Liver (tissue), 9 donors: ENCODE data around the gene ANKRD1. TPM values are rescaled to one million over a fixed set of nuclear protein-coding genes. Genes with fewer than 3 reads are reported as not detected.

Experiments used
- DNase-seq: peaks from one replicate; pipeline ENCODE4 v3.0.0-alpha.2; 2017; ENCODE audit warnings: low spot score
- H3K27ac ChIP-seq, 2 donors: one replicate each; pipeline ENCODE4 v1.7.0; 2013; ENCODE audit warnings: inconsistent platforms in 2 of 2, low read length in 2 of 2, control low read depth in 1 of 2, low read depth in 1 of 2, mild to moderate bottlenecking in 1 of 2
- H3K27me3 ChIP-seq, 4 donors: one replicate each; pipeline versions ENCODE4 v1.6.1 to v1.7.0; 2013; ENCODE audit warnings: low read length in 3 of 4, inconsistent platforms in 1 of 4, mild to moderate bottlenecking in 1 of 4, moderate library complexity in 1 of 4; ENCODE audit not compliant: control insufficient read depth in 4 of 4, insufficient read depth in 4 of 4
- H3K36me3 ChIP-seq, 4 donors: one replicate each; pipeline versions ENCODE4 v1.6.1 to v1.7.0; 2013; ENCODE audit warnings: low read length in 3 of 4, mild to moderate bottlenecking in 3 of 4, low read depth in 1 of 4, moderate library complexity in 1 of 4; ENCODE audit not compliant: control insufficient read depth in 4 of 4, insufficient read depth in 3 of 4
- H3K4me1 ChIP-seq, 4 donors: one replicate each; pipeline versions ENCODE4 v1.6.1 to v1.7.0; 2013; ENCODE audit warnings: low read length in 3 of 4, mild to moderate bottlenecking in 3 of 4, moderate library complexity in 1 of 4; ENCODE audit not compliant: control insufficient read depth in 4 of 4, insufficient read depth in 4 of 4
- H3K4me3 ChIP-seq, 3 donors: one replicate each; pipeline versions ENCODE4 v1.6.1 to v1.7.0; 2013; ENCODE audit warnings: low read length in 3 of 3, control low read depth in 1 of 3, low read depth in 1 of 3, mild to moderate bottlenecking in 1 of 3
- H3K9ac ChIP-seq, 2 donors: one replicate each; pipeline ENCODE4 v1.7.0; 2013; ENCODE audit warnings: low read length in 2 of 2, mild to moderate bottlenecking in 2 of 2, moderate library complexity in 2 of 2, control low read depth in 1 of 2, low read depth in 1 of 2
- H3K9me3 ChIP-seq, 4 donors: one replicate each; pipeline versions ENCODE4 v1.6.1 to v1.7.0; 2013; ENCODE audit warnings: low read length in 3 of 4; ENCODE audit not compliant: control insufficient read depth in 4 of 4
- EGR1 ChIP-seq, 2 donors: IDR thresholded peaks; 2 replicates each; pipeline ENCODE4 v1.6.1; 2016 to 2018; ENCODE audit warnings: antibody characterized with exemption in 2 of 2, low read depth in 2 of 2
- FOXA1 ChIP-seq: IDR thresholded peaks from 2 replicates; pipeline ENCODE4 v1.6.1; 2016; ENCODE audit warnings: antibody characterized with exemption
- FOXA2 ChIP-seq: IDR thresholded peaks from 2 replicates; pipeline ENCODE4 v1.6.1; 2016; ENCODE audit warnings: antibody characterized with exemption
- GABPA ChIP-seq, 2 donors: IDR thresholded peaks in 1 of 2; conservative IDR thresholded peaks in 1 of 2; 2 replicates each; pipeline ENCODE4 v1.6.1; 2016; ENCODE audit warnings: antibody characterized with exemption in 2 of 2, mild to moderate bottlenecking in 1 of 2, moderate library complexity in 1 of 2
- HNF4A ChIP-seq, 2 donors: conservative IDR thresholded peaks; 2 replicates each; pipeline ENCODE4 v1.6.1; 2016; ENCODE audit warnings: antibody characterized with exemption in 2 of 2, mild to moderate bottlenecking in 2 of 2
- HNF4G ChIP-seq: IDR thresholded peaks from 2 replicates; pipeline ENCODE4 v1.6.1; 2016; ENCODE audit warnings: antibody characterized with exemption
- JUND ChIP-seq, 2 donors: IDR thresholded peaks; 2 replicates each; pipeline ENCODE4 v1.6.1; 2016; ENCODE audit warnings: antibody characterized with exemption in 2 of 2
- NR2F2 ChIP-seq: IDR thresholded peaks from 2 replicates; pipeline ENCODE4 v1.6.1; 2016; ENCODE audit warnings: antibody characterized with exemption
- RAD21 ChIP-seq, 2 donors: IDR thresholded peaks; 2 replicates each; pipeline ENCODE4 v1.6.1; 2016; ENCODE audit warnings: antibody characterized with exemption in 2 of 2, mild to moderate bottlenecking in 2 of 2
- RXRA ChIP-seq, 2 donors: IDR thresholded peaks; 2 replicates each; pipeline ENCODE4 v1.6.1; 2017 to 2018; ENCODE audit warnings: antibody characterized with exemption in 2 of 2, mild to moderate bottlenecking in 1 of 2
- SP1 ChIP-seq: IDR thresholded peaks from 2 replicates; pipeline ENCODE4 v1.6.1; 2018; ENCODE audit warnings: antibody characterized with exemption, mild to moderate bottlenecking
- TAF1 ChIP-seq: conservative IDR thresholded peaks from 2 replicates; pipeline ENCODE4 v1.6.1; 2016; ENCODE audit warnings: antibody characterized with exemption, mild to moderate bottlenecking
- YY1 ChIP-seq: IDR thresholded peaks from 2 replicates; pipeline ENCODE4 v1.6.1; 2016; ENCODE audit warnings: antibody characterized with exemption, mild to moderate bottlenecking
- WGBS: extraction: QIAGEN DNeasy Blood & Tissue Kit; methylation state at CpG from one replicate; pipeline ENCODE4 v1.1.7; 2013; 5-methylcytosine and 5-hydroxymethylcytosine counted together
- polyA plus RNA-seq, 2 donors: library from polyadenylated mRNA; stranded (reverse) in 1 of 2; unstranded in 1 of 2; fragments of 200-250 nt in 1 of 2; fragments of >200 nt in 1 of 2; fragmentation: Nextera tagmentation in 1 of 2; extraction: Ambion mirVana in 1 of 2; gene quantifications; one replicate each; pipeline versions ENCODE4 v1.2.1 to v1.2.3, GENCODE V29; 2013 to 2015
- total RNA-seq, 2 donors: library from RNA; depleted of rRNA; stranded (reverse); fragments of >200 nt; gene quantifications; one replicate each; pipeline ENCODE4 v1.2.3, GENCODE V29; 2014
- TF ChIP-seq, protein P1 (sequence below): IDR thresholded peaks from 2 replicates; pipeline ENCODE4 v1.6.1; 2016; ENCODE audit warnings: antibody characterized with exemption
- TF ChIP-seq, protein P2 (sequence below): IDR thresholded peaks from 2 replicates; pipeline ENCODE4 v1.6.1; 2016; ENCODE audit warnings: antibody characterized with exemption
- TF ChIP-seq, protein P3 (sequence below): fragments of 150-350 bp; IDR thresholded peaks from 2 replicates; pipeline ENCODE4 v1.5.1; 2017; ENCODE audit warnings: improper control_type of control experiment, low read depth, low read length; ENCODE audit not compliant: missing input control
- TF ChIP-seq, protein P4 (sequence below): IDR thresholded peaks from 2 replicates; pipeline ENCODE4 v1.6.1; 2016; ENCODE audit warnings: antibody characterized with exemption
- TF ChIP-seq, protein P5 (sequence below): IDR thresholded peaks from 2 replicates; pipeline ENCODE4 v1.6.1; 2016; ENCODE audit warnings: antibody characterized with exemption, mild to moderate bottlenecking
- donor health status: healthy.
- donor health status: healthy.
- donor health status: healthy.
- donor health status: healthy.
- donor health status: healthy.

ANKRD1 gene
- total and polyA plus RNA-seq, 4 donors: 0.16 to 0.25 TPM; not detected in 2

DNA sequence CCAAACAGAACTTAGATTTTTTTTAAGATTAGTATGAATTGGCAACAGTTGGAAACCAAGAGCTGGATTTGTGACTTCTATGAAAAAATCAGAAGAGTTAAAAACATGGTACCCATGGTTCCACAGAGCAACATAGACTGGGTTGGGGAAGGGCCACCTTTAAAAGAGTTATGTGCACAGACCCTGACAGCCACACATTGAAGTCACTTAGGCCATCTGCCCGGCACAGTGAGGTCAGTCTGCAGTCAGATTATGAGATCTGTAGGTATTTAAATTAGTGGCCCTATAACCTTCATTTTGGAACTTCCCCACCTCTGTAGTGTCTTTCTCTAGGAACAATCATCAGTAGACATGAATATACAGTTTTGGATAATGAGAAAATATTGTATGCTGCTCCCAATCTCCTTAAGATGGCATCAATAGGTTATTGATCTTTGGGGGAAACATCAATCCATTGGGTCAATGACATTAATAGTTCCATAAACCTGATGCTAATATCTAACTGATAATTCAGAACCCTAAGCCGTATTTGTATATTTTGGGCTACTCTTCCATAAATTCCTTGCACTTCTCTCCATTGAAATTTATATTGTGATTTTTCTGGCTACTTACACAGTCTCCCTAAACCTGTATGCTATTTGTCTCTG, 7.0 kb downstream of the ANKRD1 start:
- Histone ChIP-seq H3K36me3 (no peaks in the 10 kb centered on the region), H3K9ac (no peak overlapping the region), H3K4me1 (peaks cover 0 to 3% (median 0%) of the 10 kb centered on the region in 4 donors), H3K9me3 (no peaks in the 10 kb centered on the region), H3K27ac (no peak overlapping the region), H3K4me3 (no peak overlapping the region), H3K27me3 (peaks cover 0 to 4% (median 0%) of the 10 kb centered on the region in 4 donors)
- TF ChIP-seq NR2F2 (no peak), SP1 (no peak), JUND (IDR thresholded peaks at IDR 0.05) (no peak)
- TF ChIP-seq, protein P1, sequence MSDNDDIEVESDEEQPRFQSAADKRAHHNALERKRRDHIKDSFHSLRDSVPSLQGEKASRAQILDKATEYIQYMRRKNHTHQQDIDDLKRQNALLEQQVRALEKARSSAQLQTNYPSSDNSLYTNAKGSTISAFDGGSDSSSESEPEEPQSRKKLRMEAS: no peak
- WGBS: 93% methylated on average over 2 of the region's 2 CpGs
- DNase-seq: no peak

DNA sequence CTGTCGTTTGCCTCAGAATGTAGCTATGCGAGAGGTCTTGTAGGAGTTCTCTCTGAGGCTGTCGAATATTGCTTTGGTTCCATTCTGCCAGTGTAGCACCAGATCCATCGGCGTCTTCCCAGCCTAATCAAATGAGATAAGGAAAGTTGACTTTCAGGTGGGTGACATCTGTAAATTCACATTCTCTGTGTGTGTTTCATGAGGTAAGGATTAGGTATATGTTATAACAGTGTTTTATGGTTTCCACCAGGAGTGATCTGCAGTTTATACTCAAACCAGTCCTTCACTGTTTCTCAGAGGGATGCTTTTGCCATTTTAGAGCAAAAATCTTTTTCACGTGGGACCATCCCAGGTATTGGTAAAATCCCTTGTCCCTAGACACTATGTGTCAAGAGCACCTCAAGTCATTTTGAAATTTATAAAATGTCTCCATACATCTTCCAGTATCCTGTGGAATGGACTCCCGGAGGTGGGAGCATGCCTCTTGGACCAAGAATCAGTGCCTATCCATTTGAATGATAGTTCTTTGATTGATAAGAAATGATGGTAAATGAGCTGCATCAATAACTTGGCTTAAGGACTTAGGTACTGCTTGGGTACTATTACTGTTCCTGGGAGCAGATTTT, 7.9 kb downstream of the ANKRD1 start:
- H3K9ac ChIP-seq: no peak overlapping the region
- H3K4me3 ChIP-seq: no peak overlapping the region
- no peak overlapping the region for H3K27ac ChIP-seq
- no peaks in the 10 kb centered on the region for H3K9me3 ChIP-seq
- peaks cover 0 to 3% (median 0%) of the 10 kb centered on the region in 4 donors for H3K4me1 ChIP-seq
- no peaks in the 10 kb centered on the region for H3K36me3 ChIP-seq
- WGBS: 92% methylated on average over 7 of the region's 7 CpGs
- H3K27me3 ChIP-seq: peaks cover 0 to 4% (median 0%) of the 10 kb centered on the region in 4 donors
- no peak for DNase-seq
- TF ChIP-seq GABPA (IDR thresholded peaks at IDR 0.05 in 1 of 2, conservative IDR thresholded peaks at IDR 0.05 in 1 of 2): no peak
- TF ChIP-seq, protein P2, sequence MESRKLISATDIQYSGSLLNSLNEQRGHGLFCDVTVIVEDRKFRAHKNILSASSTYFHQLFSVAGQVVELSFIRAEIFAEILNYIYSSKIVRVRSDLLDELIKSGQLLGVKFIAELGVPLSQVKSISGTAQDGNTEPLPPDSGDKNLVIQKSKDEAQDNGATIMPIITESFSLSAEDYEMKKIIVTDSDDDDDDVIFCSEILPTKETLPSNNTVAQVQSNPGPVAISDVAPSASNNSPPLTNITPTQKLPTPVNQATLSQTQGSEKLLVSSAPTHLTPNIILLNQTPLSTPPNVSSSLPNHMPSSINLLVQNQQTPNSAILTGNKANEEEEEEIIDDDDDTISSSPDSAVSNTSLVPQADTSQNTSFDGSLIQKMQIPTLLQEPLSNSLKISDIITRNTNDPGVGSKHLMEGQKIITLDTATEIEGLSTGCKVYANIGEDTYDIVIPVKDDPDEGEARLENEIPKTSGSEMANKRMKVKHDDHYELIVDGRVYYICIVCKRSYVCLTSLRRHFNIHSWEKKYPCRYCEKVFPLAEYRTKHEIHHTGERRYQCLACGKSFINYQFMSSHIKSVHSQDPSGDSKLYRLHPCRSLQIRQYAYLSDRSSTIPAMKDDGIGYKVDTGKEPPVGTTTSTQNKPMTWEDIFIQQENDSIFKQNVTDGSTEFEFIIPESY: no peak
- no peak for TF ChIP-seq HNF4A (conservative IDR thresholded peaks at IDR 0.05)
- TF ChIP-seq, protein P3, sequence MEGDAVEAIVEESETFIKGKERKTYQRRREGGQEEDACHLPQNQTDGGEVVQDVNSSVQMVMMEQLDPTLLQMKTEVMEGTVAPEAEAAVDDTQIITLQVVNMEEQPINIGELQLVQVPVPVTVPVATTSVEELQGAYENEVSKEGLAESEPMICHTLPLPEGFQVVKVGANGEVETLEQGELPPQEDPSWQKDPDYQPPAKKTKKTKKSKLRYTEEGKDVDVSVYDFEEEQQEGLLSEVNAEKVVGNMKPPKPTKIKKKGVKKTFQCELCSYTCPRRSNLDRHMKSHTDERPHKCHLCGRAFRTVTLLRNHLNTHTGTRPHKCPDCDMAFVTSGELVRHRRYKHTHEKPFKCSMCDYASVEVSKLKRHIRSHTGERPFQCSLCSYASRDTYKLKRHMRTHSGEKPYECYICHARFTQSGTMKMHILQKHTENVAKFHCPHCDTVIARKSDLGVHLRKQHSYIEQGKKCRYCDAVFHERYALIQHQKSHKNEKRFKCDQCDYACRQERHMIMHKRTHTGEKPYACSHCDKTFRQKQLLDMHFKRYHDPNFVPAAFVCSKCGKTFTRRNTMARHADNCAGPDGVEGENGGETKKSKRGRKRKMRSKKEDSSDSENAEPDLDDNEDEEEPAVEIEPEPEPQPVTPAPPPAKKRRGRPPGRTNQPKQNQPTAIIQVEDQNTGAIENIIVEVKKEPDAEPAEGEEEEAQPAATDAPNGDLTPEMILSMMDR: no peak
- no peak for TF ChIP-seq YY1
- TF ChIP-seq, protein P4, sequence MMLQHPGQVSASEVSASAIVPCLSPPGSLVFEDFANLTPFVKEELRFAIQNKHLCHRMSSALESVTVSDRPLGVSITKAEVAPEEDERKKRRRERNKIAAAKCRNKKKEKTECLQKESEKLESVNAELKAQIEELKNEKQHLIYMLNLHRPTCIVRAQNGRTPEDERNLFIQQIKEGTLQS: no peak
- TF ChIP-seq SP1: no peak
- no peak for TF ChIP-seq RAD21 (IDR thresholded peaks at IDR 0.05)
- TF ChIP-seq RXRA (IDR thresholded peaks at IDR 0.05): no peak
- TF ChIP-seq, protein P1: no peak
- TF ChIP-seq HNF4G: no peak
- TF ChIP-seq EGR1 (IDR thresholded peaks at IDR 0.05; ENCODE audit: low read depth in 2 of 2): no peak
- no peak for TF ChIP-seq JUND (IDR thresholded peaks at IDR 0.05)
- TF ChIP-seq FOXA1: no peak
- TF ChIP-seq, protein P5, sequence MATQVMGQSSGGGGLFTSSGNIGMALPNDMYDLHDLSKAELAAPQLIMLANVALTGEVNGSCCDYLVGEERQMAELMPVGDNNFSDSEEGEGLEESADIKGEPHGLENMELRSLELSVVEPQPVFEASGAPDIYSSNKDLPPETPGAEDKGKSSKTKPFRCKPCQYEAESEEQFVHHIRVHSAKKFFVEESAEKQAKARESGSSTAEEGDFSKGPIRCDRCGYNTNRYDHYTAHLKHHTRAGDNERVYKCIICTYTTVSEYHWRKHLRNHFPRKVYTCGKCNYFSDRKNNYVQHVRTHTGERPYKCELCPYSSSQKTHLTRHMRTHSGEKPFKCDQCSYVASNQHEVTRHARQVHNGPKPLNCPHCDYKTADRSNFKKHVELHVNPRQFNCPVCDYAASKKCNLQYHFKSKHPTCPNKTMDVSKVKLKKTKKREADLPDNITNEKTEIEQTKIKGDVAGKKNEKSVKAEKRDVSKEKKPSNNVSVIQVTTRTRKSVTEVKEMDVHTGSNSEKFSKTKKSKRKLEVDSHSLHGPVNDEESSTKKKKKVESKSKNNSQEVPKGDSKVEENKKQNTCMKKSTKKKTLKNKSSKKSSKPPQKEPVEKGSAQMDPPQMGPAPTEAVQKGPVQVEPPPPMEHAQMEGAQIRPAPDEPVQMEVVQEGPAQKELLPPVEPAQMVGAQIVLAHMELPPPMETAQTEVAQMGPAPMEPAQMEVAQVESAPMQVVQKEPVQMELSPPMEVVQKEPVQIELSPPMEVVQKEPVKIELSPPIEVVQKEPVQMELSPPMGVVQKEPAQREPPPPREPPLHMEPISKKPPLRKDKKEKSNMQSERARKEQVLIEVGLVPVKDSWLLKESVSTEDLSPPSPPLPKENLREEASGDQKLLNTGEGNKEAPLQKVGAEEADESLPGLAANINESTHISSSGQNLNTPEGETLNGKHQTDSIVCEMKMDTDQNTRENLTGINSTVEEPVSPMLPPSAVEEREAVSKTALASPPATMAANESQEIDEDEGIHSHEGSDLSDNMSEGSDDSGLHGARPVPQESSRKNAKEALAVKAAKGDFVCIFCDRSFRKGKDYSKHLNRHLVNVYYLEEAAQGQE: no peak
- TF ChIP-seq FOXA2: no peak
- no peak for TF ChIP-seq TAF1
- TF ChIP-seq NR2F2: no peak
